Gastrocnemius medialis (tissue), 4 donors: Measurements from ENCODE around the gene TNFRSF21.

ENCODE experiments used
- POLR2A ChIP-seq, 2 donors: fragments of 450-650 bp; IDR thresholded peaks; one replicate each; pipeline ENCODE4 v1.6.1; 2017; ENCODE audit warnings: antibody characterized with exemption in 2 of 2, mild to moderate bottlenecking in 2 of 2, moderate library complexity in 2 of 2
- TF ChIP-seq, protein P1 (sequence below), 5 experiments: fragments of 450-650 bp in 3 of 5; fragments of 200-600 bp in 2 of 5; sonication (generic) in 2 of 5; IDR thresholded peaks in 4 of 5; conservative IDR thresholded peaks in 1 of 5; 1 replicate in 4 of 5; 2 replicates in 1 of 5; pipeline ENCODE4 v1.5.1; 2016 to 2019; ENCODE audit warnings: antibody characterized with exemption in 5 of 5, mild to moderate bottlenecking in 3 of 5, moderate library complexity in 3 of 5

DNA sequence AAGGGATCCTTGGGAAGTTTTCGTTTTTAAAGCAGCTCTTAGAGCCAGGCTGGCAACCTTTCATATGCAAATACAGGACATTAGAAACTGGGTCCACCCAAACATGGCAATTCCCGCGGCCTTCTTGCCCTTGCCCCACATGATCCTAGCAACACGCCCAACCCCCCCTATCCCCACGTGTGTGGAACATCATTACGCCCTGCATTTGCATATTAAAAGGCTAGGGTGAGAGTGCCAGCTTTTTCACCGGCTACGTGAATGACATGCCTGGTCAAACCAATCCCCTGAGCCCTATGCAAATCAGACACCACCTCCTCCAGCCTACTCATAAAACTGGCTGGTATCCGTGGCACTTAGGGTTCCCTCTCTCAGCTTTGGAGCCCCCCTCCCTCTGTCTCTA, 88.1 kb downstream of the TNFRSF21 start:
- TF ChIP-seq, protein P1, sequence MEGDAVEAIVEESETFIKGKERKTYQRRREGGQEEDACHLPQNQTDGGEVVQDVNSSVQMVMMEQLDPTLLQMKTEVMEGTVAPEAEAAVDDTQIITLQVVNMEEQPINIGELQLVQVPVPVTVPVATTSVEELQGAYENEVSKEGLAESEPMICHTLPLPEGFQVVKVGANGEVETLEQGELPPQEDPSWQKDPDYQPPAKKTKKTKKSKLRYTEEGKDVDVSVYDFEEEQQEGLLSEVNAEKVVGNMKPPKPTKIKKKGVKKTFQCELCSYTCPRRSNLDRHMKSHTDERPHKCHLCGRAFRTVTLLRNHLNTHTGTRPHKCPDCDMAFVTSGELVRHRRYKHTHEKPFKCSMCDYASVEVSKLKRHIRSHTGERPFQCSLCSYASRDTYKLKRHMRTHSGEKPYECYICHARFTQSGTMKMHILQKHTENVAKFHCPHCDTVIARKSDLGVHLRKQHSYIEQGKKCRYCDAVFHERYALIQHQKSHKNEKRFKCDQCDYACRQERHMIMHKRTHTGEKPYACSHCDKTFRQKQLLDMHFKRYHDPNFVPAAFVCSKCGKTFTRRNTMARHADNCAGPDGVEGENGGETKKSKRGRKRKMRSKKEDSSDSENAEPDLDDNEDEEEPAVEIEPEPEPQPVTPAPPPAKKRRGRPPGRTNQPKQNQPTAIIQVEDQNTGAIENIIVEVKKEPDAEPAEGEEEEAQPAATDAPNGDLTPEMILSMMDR (IDR thresholded peaks at IDR 0.05 in 4 of 5, conservative IDR thresholded peaks at IDR 0.05 in 1 of 5), result no peak
- no peak for TF ChIP-seq POLR2A (IDR thresholded peaks at IDR 0.05)
